GM19372 (cell line): ENCODE data around the gene CMTM4.
"Not testable (repeated sequence)": the region's sequence is repeated elsewhere in the genome, so short reads cannot be mapped to it uniquely, and the experiment has no call there.

ENCODE experiments used
- ATAC-seq: cut with Tn5 transposase; IDR thresholded peaks from one replicate; pipeline ENCODE4 v1.9.1; 2021; ENCODE audit warnings: mild to moderate bottlenecking, low read depth, moderate library complexity; ENCODE audit not compliant: unreplicated experiment

The CMTM4 gene

DNA sequence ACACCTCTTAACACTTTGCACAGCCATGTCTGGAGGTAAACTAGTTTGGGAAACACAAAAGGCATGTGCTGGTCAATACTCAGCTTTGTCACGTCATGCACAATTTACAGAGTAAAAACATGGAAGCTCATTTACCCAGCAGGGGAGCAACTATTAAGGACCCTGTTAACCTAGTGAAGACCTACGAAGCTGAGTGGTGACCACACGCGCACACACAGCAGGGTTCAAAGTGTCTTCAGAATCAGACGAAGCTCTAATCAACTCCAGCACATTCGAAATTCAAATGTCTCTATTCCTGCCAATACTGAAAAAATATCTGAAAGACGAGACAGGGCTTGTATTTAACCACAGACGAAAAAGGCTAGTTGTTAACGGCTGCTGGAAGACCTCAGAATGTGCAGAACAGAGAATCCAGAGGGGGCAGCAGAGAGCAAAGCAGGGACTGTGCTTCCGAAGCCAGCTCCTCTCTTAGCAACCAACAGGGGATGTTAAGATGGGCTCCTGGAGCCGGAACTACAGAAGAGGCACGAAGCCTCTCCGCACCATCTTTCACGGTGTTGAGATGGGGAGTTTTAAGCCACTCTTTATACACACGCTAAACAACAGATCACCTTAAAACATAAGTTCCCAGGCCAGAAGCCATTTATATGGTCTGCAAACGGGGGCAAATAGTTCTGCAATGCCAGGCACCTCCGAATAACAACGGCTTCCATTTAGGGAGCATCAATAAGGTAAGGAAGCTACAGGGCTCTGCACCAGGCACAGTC is 45.7 kb downstream of the CMTM4 start:
- peak; percentile 92 for ATAC-seq

DNA sequence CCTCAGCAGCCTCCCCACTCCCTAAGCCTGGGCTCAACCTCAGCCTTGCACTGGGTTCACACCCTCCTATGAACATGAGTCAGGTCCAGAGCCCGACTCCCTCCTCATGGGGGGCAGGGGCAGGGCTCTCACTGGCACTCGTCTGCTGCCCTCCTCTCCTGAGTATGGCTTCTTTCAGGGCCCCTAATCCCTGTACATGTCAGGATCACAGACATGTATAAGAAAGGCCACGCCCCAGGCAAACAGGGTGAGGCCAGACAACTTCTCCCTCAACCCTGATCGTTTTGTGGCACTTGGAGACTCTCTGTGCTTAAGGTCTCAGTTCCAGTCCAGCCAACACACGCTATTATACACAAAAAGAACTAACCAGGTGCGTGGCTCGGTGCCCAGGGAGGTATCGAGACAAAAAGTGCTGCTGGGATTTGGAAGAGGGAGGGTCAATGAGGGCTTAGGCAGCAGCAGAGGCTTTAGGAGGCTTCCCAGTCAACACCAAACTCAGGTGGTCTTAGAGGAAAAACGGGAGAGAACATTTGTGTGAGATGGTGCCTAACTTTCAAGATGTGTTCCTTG is 46.8 kb downstream of the CMTM4 start:
- no peak for ATAC-seq

- ATAC-seq, result no peak
Measured at GRCh38 chr16:66649167-66649566, 47.4 kb downstream of the CMTM4 start.

DNA sequence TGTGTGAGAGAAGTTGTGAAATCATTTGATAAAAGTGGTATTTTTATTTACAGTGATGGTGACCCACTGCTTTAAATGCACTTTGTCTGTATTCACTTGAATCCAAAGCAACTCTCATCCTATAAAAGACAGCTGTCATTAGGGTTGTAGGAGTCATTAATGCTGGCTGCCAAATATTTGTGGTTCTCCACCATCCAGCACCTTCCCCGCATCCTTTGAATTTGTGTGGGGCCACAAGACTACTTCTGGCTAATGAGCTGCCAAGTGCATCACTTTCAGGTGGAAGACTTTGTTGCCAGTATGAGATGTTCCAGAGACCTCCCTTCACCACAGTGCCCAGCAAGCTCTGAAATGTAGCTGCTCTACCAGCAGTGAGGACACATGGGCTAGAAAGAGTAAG is 48.7 kb downstream of the CMTM4 start:
- no peak for ATAC-seq

- no peak for ATAC-seq
Measured at GRCh38 chr16:66641387-66641786, 55.2 kb downstream of the CMTM4 start.

- ATAC-seq, result no peak
Measured at GRCh38 chr16:66640724-66641314, 55.7 kb downstream of the CMTM4 start.

DNA sequence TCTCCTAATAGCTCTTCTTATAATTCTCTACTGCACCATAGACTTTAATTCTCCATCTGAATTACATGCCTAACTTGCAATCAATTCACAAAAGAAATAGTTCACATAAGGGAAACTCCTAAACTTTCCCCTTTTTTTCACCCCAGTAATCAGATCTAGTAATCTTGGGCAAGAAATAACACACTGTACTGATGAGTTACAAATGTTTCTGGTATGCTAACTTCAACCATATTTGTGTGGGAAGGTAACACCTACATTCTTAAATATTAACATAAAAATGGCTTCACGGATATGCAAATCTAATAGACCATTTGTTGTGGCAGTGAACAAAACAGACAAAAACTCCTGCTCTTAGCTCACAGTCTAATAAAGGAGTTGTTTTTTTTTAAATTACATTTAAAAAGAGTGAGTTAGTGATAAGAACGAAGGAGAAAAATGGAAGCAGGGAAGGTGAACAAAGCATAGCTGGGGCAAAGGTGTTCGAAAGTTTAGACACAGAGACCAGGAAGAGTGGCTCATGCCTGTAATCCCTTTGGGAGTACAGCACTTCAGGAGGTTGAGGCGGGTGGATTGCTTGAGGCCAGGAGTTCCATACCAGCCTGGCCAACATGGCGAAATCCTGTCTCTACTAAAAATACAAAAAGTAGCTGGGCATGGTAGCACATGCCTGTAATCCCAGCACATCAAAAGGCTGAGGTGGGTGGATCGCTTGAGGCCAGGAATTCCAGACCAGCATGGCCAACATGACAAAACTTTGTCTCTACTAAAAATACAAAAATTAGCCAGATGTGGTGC is 57.3 kb downstream of the CMTM4 start:
- ATAC-seq, result no peak

DNA sequence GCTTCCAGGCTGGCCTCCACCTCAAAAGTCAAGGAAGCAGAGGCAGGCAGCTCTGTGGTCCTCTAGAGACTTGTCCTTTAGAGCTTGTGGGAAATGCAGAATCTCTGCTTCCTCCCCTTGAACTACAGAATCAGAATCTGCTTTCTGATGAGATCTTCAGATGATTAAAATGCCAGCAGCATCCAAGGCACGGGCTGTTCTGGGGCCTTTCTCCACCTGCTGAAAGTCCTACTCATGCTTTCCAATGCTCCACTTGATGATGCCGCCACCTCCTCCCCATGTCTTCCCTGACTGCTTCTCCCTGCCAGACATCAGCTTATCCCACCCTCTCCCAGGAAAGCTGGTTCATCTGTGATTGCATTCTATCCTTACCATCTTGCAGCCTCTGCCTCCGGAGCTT is 58.7 kb downstream of the CMTM4 start:
- ATAC-seq, result no peak

DNA sequence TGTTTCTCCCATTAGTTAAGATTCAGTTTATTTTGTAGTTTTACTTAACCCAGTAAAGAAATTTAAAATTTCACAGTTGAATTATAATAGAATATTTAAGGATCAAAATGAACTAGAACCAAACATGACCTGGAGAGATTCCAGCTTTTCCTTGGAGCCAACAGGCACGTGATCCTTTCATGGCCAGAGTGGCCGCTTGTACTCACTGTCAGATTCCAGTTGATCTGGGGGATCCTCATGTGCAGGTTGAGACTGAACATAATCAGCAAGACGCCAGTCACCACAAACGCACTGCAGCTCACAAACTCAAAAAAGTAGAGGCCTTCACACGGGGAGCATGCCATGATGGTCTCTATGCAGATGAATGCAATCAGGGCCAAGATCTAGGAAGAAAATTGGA is 60.3 kb downstream of the CMTM4 start:
- ATAC-seq, result no peak

DNA sequence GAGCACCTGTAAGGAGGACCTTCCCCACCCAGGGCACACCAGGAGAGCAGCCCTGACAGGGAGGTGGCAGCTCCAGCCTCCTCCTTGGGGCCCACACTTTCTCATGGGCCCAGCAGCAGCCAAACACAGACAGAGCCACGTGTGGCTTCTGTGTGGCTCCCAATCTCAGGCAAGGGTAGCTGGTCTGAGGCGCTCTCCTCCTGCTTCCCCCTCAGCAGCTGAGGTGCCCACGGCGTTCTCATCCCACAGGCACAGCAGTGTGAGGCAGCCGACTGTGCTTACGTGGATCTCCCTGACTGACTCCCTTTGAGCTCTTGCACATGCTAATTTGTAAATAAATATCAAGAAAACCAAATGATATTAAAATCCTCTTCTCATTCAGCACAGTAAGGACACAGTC is 61.1 kb downstream of the CMTM4 start:
- ATAC-seq, result no peak

GRCh38 chr16:66634527-66635196 is 61.9 kb downstream of the CMTM4 start:
- no peak for ATAC-seq

GRCh38 chr16:66631558-66631957 is 65.0 kb downstream of the CMTM4 start:
- ATAC-seq, result not testable (repeated sequence)

GRCh38 chr16:66630561-66631260 is 65.8 kb downstream of the CMTM4 start:
- ATAC-seq, result not testable (repeated sequence)

GRCh38 chr16:66629856-66630255 is 66.7 kb downstream of the CMTM4 start:
- no peak for ATAC-seq

DNA sequence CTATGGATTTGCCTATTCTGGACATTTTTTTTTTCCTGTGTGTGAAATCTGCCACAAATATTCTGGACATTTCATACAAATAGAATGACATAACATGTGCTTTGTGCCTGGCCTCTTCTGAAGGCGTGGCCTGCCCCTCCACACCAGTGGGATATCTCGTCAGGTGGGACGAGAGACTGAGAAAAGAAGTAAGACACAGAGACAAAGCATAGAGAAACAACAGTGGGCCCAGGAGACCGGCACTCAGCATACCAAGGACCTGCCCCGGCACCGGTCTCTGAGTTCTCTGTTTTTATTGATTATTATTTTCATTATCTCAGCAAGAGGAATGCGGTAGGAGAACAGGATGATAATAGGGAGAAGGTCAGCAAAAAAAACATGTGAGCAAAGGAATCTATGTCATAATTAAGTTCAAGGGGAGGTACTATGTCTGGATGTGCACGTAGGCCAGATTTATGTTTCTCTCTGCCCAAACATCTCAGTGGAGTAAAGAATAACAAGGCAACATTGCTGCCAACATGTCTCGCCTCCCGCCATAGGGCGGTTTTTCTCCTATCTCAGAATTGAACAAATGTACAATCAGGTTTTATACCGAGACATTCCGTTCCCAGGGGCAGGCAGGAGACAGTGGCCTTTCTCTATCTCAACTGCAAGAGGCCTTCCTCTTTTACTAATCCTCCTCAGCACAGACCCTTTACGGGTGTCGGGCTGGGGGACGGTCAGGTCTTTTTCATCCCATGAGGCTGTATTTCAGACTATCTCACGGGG is 68.7 kb downstream of the CMTM4 start:
- not testable (repeated sequence) for ATAC-seq

GRCh38 chr16:66623755-66624154 is 72.8 kb downstream of the CMTM4 start:
- no peak for ATAC-seq

DNA sequence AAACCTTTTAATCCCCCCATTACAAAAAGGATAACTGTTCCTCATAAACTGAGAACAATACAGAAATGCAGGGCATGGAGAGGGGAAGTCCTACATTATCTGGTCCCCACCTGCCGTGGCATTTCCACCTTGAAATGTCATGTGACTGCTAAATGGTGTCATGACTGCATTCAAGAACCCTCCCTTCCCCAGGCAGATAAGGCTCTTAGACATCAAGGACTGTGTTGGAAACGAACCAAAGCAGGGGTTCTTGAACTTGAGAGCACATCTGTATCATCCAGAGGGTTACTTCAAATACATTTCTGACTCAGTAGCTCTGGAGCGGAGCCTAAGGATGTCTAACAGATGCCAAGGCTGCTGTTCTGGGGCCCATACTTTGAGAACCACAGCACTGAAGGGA is 73.7 kb downstream of the CMTM4 start:
- no peak for ATAC-seq

DNA sequence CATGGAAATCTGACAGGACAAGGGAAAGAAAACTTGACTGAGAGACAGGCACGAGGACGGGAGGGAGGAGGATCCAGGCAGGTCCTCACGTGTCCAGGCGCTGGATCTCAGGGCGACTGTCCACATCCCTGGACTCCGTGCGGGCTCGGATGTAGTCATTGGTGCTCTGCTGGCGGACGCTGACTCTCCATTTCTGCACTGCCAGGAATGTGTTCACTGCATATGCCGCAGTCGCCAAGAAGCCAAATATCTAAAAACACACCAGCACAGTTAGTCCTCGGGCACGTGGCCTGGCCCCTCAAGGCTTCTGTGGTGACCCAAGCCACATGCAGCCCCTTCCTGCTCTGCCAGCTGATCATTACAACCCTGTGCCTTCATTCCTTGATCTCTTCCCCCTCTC is 74.6 kb downstream of the CMTM4 start:
- no peak for ATAC-seq

- no peak for ATAC-seq
Measured at GRCh38 chr16:66620429-66620795, 76.1 kb downstream of the CMTM4 start.
